Measurements from ENCODE around the gene BIRC6. TPM values are rescaled to one million over a fixed set of nuclear protein-coding genes. Genes with fewer than 3 reads are reported as not detected.
"Not testable (repeated sequence)": the region's sequence is repeated elsewhere in the genome, so short reads cannot be mapped to it uniquely, and the experiment has no call there.

The BIRC6 gene
- polyA plus RNA-seq (2013, experiment 1 of 2): 13.0 TPM
- 12.6 TPM for polyA plus RNA-seq (2013, experiment 2 of 2)

GRCh38 chr2:32356681-32357317 is at the start of gene BIRC6:
BIRC6 (plus strand) TSS chr2:32357023; CDS start chr2:32357162, 139 bp downstream.
- Histone ChIP-seq H4K8ac (ENCODE audit: low read depth, low read length) (no peak within 1 kb of the TSS), H3K79me1 (ENCODE audit: low read length) (peaks cover 4% of the 10 kb centered on the region), H3K56ac (ENCODE audit: low read length) (peak within 1 kb of the TSS; percentile 99), H3K4me1 (ENCODE audit: control insufficient read depth, low read depth, low read length) (peaks cover 3% of the 10 kb centered on the region), H3K27ac (ENCODE audit: low read depth, low read length) (peak within 1 kb of the TSS; percentile 96), H3K4ac (ENCODE audit: low read depth, low read length) (peak within 1 kb of the TSS; percentile 73), H3K79me2 (ENCODE audit: control insufficient read depth, insufficient read depth, low read length) (peaks cover 42% of the 10 kb centered on the region), H3K27me3 (ENCODE audit: insufficient read depth, low read length, poor library complexity) (no peaks in the 10 kb centered on the region), H3K36me3 (ENCODE audit: control insufficient read depth, insufficient read depth, low read length) (no peaks in the 10 kb centered on the region), H3K18ac (ENCODE audit: low read length) (peak within 1 kb of the TSS; percentile 68), H3K4me2 (ENCODE audit: low read length) (peak within 1 kb of the TSS; percentile 83), H2AK5ac (ENCODE audit: low read length) (no peak within 1 kb of the TSS), H3K23ac (ENCODE audit: low read length) (peak within 1 kb of the TSS; percentile 94), H3K4me3 (ENCODE audit: low read length) (peak within 1 kb of the TSS; percentile 99), H2BK120ac (ENCODE audit: low read depth, low read length) (no peak within 1 kb of the TSS), H4K5ac (ENCODE audit: low read length) (peak within 1 kb of the TSS; percentile 81), H2BK5ac (ENCODE audit: low read length) (peak within 1 kb of the TSS; percentile 88), H3K9ac (ENCODE audit: low read length) (peak within 1 kb of the TSS; percentile 99), H2BK15ac (replicated peaks; ENCODE audit: low read depth) (no peak within 1 kb of the TSS)
- no CpG with 5 or more reads among the region's 76 CpGs for WGBS (ENCODE audit: extremely low coverage, insufficient coverage, low lambda C conversion rate)
- DNase-seq: peak; percentile 99

- Histone ChIP-seq H3K79me2 (ENCODE audit: control insufficient read depth, insufficient read depth, low read length) (no peaks in the 10 kb centered on the region), H3K4me3 (ENCODE audit: low read length) (no peak overlapping the region), H3K4ac (ENCODE audit: low read depth, low read length) (no peak overlapping the region), H3K18ac (ENCODE audit: low read length) (no peak overlapping the region), H3K79me1 (ENCODE audit: low read length) (no peaks in the 10 kb centered on the region), H2BK15ac (replicated peaks; ENCODE audit: low read depth) (no peak overlapping the region), H3K27ac (ENCODE audit: low read depth, low read length) (no peak overlapping the region), H3K56ac (ENCODE audit: low read length) (no peak overlapping the region), H3K36me3 (ENCODE audit: control insufficient read depth, insufficient read depth, low read length) (no peaks in the 10 kb centered on the region), H2BK5ac (ENCODE audit: low read length) (no peak overlapping the region), H3K4me2 (ENCODE audit: low read length) (no peak overlapping the region), H2BK120ac (ENCODE audit: low read depth, low read length) (no peak overlapping the region), H3K9ac (ENCODE audit: low read length) (no peak overlapping the region), H3K4me1 (ENCODE audit: control insufficient read depth, low read depth, low read length) (no peaks in the 10 kb centered on the region), H2AK5ac (ENCODE audit: low read length) (no peak overlapping the region), H4K5ac (ENCODE audit: low read length) (no peak overlapping the region), H4K8ac (ENCODE audit: low read depth, low read length) (no peak overlapping the region), H3K23ac (ENCODE audit: low read length) (no peak overlapping the region), H3K27me3 (ENCODE audit: insufficient read depth, low read length, poor library complexity) (no peaks in the 10 kb centered on the region)
- no peak for DNase-seq
- WGBS (ENCODE audit: extremely low coverage, insufficient coverage, low lambda C conversion rate): no CpG with 5 or more reads among the region's 7 CpGs
Measured at GRCh38 chr2:32310577-32310976, 46.2 kb upstream of the BIRC6 start.

- H3K9ac ChIP-seq (ENCODE audit: low read length): no peak overlapping the region
- no peak overlapping the region for H3K18ac ChIP-seq (ENCODE audit: low read length)
- H2BK5ac ChIP-seq (ENCODE audit: low read length): no peak overlapping the region
- no peak overlapping the region for H3K4me3 ChIP-seq (ENCODE audit: low read length)
- H3K23ac ChIP-seq (ENCODE audit: low read length): no peak overlapping the region
- no peak overlapping the region for H2BK15ac ChIP-seq (replicated peaks; ENCODE audit: low read depth)
- H2BK120ac ChIP-seq (ENCODE audit: low read depth, low read length): no peak overlapping the region
- no peak overlapping the region for H3K4ac ChIP-seq (ENCODE audit: low read depth, low read length)
- H3K36me3 ChIP-seq (ENCODE audit: control insufficient read depth, insufficient read depth, low read length): no peaks in the 10 kb centered on the region
- no peak overlapping the region for H4K5ac ChIP-seq (ENCODE audit: low read length)
- no peaks in the 10 kb centered on the region for H3K27me3 ChIP-seq (ENCODE audit: insufficient read depth, low read length, poor library complexity)
- H3K4me1 ChIP-seq (ENCODE audit: control insufficient read depth, low read depth, low read length): no peaks in the 10 kb centered on the region
- H3K79me2 ChIP-seq (ENCODE audit: control insufficient read depth, insufficient read depth, low read length): no peaks in the 10 kb centered on the region
- no peak overlapping the region for H2AK5ac ChIP-seq (ENCODE audit: low read length)
- no peak overlapping the region for H3K27ac ChIP-seq (ENCODE audit: low read depth, low read length)
- DNase-seq: no peak
- H4K8ac ChIP-seq (ENCODE audit: low read depth, low read length): no peak overlapping the region
- no peaks in the 10 kb centered on the region for H3K79me1 ChIP-seq (ENCODE audit: low read length)
- H3K56ac ChIP-seq (ENCODE audit: low read length): no peak overlapping the region
- no CpG with 5 or more reads among the region's 1 CpG for WGBS (ENCODE audit: extremely low coverage, insufficient coverage, low lambda C conversion rate)
- no peak overlapping the region for H3K4me2 ChIP-seq (ENCODE audit: low read length)
Measured at GRCh38 chr2:32314886-32315285, 41.9 kb upstream of the BIRC6 start.

GRCh38 chr2:32328679-32329078 is 28.1 kb upstream of the BIRC6 start:
- not testable (repeated sequence) for H3K27me3 ChIP-seq (ENCODE audit: insufficient read depth, low read length, poor library complexity); H3K56ac ChIP-seq (ENCODE audit: low read length); H2AK5ac ChIP-seq (ENCODE audit: low read length); H2BK120ac ChIP-seq (ENCODE audit: low read depth, low read length); H3K27ac ChIP-seq (ENCODE audit: low read depth, low read length); H3K9ac ChIP-seq (ENCODE audit: low read length); H3K4ac ChIP-seq (ENCODE audit: low read depth, low read length); H2BK15ac ChIP-seq (replicated peaks; ENCODE audit: low read depth); DNase-seq; H3K4me2 ChIP-seq (ENCODE audit: low read length); H3K79me2 ChIP-seq (ENCODE audit: control insufficient read depth, insufficient read depth, low read length); H3K36me3 ChIP-seq (ENCODE audit: control insufficient read depth, insufficient read depth, low read length); H3K4me3 ChIP-seq (ENCODE audit: low read length); H4K8ac ChIP-seq (ENCODE audit: low read depth, low read length); H3K23ac ChIP-seq (ENCODE audit: low read length); H3K79me1 ChIP-seq (ENCODE audit: low read length); H3K18ac ChIP-seq (ENCODE audit: low read length); H3K4me1 ChIP-seq (ENCODE audit: control insufficient read depth, low read depth, low read length); H2BK5ac ChIP-seq (ENCODE audit: low read length); H4K5ac ChIP-seq (ENCODE audit: low read length)
- WGBS (ENCODE audit: extremely low coverage, insufficient coverage, low lambda C conversion rate): no CpG with 5 or more reads among the region's 1 CpG

- not testable (repeated sequence) for H3K4ac ChIP-seq (ENCODE audit: low read depth, low read length); H2BK15ac ChIP-seq (replicated peaks; ENCODE audit: low read depth); H3K23ac ChIP-seq (ENCODE audit: low read length); H3K4me2 ChIP-seq (ENCODE audit: low read length); H3K79me2 ChIP-seq (ENCODE audit: control insufficient read depth, insufficient read depth, low read length); H3K27ac ChIP-seq (ENCODE audit: low read depth, low read length); H2BK5ac ChIP-seq (ENCODE audit: low read length); H3K4me1 ChIP-seq (ENCODE audit: control insufficient read depth, low read depth, low read length); H2BK120ac ChIP-seq (ENCODE audit: low read depth, low read length); H3K4me3 ChIP-seq (ENCODE audit: low read length); H2AK5ac ChIP-seq (ENCODE audit: low read length); H3K9ac ChIP-seq (ENCODE audit: low read length); H3K56ac ChIP-seq (ENCODE audit: low read length); H3K18ac ChIP-seq (ENCODE audit: low read length); H3K36me3 ChIP-seq (ENCODE audit: control insufficient read depth, insufficient read depth, low read length); H4K5ac ChIP-seq (ENCODE audit: low read length); DNase-seq; H4K8ac ChIP-seq (ENCODE audit: low read depth, low read length); H3K79me1 ChIP-seq (ENCODE audit: low read length); H3K27me3 ChIP-seq (ENCODE audit: insufficient read depth, low read length, poor library complexity)
- WGBS (ENCODE audit: extremely low coverage, insufficient coverage, low lambda C conversion rate): no CpG with 5 or more reads among the region's 14 CpGs
Measured at GRCh38 chr2:32329180-32329980, 27.4 kb upstream of the BIRC6 start.
